Esophagus muscularis mucosa (tissue), 3 donors: ENCODE results near the gene LIPC.

Experiments
- POLR2A ChIP-seq: fragments of 450-650 bp; IDR thresholded peaks from one replicate; pipeline ENCODE4 v1.6.1; 2017; ENCODE audit warnings: antibody characterized with exemption, moderate library complexity, mild to moderate bottlenecking, low read depth
- POLR2AphosphoS5 ChIP-seq, 2 donors: sonication (generic); formaldehyde crosslinking; IDR thresholded peaks; one replicate each; pipeline ENCODE4 v1.6.1; 2017; ENCODE audit warnings: antibody characterized with exemption in 2 of 2
- TF ChIP-seq, protein P1 (sequence below), 3 experiments: fragments of 200-600 bp in 2 of 3; fragments of 450-650 bp in 1 of 3; sonication (generic) in 2 of 3; IDR thresholded peaks; one replicate each; pipeline ENCODE4 v1.5.1; 2017 to 2019; ENCODE audit warnings: antibody characterized with exemption in 3 of 3, mild to moderate bottlenecking in 2 of 3, moderate library complexity in 1 of 3

DNA sequence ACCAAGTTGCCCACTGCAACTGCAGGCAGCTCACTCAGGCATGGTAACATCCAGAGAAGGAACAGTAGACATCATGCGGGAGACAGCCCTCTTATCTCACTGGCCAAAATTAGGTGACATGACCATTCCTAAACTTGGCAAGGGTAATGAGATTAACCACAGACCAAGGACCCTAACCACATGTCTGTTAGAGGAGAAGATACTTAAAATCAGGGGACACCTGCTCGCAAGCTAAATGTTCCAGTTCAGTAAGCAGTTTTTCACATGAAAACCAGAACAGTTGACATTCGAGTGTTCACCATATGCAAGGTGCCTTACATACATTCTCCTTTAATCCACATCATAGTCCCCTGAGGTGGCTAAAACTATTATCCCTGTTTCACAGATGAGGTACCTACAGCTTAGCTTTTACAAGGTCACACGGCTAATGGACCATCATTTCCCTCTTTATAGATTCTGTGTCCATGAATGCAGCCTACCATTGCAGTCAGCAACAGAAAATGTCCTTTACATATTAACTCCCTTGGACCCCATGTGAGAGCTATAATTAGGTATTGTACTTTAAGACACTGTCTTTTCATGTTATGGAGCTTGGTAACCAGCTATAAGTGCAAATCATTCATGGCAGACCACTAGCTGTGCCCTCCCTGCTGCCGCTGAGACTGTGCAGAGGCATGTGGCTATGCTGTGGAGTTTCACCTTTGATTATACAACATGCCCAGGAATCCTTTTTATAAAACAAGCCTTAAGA, 154.1 kb downstream of the LIPC start:
- TF ChIP-seq, protein P1, sequence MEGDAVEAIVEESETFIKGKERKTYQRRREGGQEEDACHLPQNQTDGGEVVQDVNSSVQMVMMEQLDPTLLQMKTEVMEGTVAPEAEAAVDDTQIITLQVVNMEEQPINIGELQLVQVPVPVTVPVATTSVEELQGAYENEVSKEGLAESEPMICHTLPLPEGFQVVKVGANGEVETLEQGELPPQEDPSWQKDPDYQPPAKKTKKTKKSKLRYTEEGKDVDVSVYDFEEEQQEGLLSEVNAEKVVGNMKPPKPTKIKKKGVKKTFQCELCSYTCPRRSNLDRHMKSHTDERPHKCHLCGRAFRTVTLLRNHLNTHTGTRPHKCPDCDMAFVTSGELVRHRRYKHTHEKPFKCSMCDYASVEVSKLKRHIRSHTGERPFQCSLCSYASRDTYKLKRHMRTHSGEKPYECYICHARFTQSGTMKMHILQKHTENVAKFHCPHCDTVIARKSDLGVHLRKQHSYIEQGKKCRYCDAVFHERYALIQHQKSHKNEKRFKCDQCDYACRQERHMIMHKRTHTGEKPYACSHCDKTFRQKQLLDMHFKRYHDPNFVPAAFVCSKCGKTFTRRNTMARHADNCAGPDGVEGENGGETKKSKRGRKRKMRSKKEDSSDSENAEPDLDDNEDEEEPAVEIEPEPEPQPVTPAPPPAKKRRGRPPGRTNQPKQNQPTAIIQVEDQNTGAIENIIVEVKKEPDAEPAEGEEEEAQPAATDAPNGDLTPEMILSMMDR (IDR thresholded peaks at IDR 0.05), result no peak
- TF ChIP-seq POLR2A (no peak), POLR2AphosphoS5 (IDR thresholded peaks at IDR 0.05) (no peak)
